BJ (cell line): ENCODE data around the gene DMXL2. TPM values are rescaled to one million over a fixed set of nuclear protein-coding genes. Genes with fewer than 3 reads are reported as not detected.

Experiments used
- CTCF ChIA-PET: fragments of 350-600 bp; formaldehyde crosslinking; extraction: SDS; loops from one replicate; lab custom pipeline; 2021; ENCODE audit warnings: antibody characterized with exemption, inconsistent platforms; lab: Yijun Ruan, JAX
- POLR2A ChIA-PET: fragments of 300-600 bp; sonication (Branson Sonifier 250); formaldehyde crosslinking; extraction: SDS; loops from one replicate; lab custom pipeline; 2021; ENCODE audit warnings: antibody characterized with exemption; lab: Charles Lee
- DNase-seq: peaks from one replicate; pipeline ENCODE4 v3.0.0-alpha.2; 2011; ENCODE audit warnings: low read depth
- H3K27me3 ChIP-seq: 2 replicates; pipeline ENCODE4 v1.6.0; 2011; ENCODE audit warnings: low read length; ENCODE audit not compliant: control insufficient read depth, insufficient read depth
- H3K36me3 ChIP-seq: 2 replicates; pipeline ENCODE4 v1.5.1; 2011; ENCODE audit warnings: low read length; ENCODE audit not compliant: control insufficient read depth, insufficient read depth
- H3K4me3 ChIP-seq: 2 replicates; pipeline ENCODE4 v1.5.1; 2011; ENCODE audit warnings: low read depth, mild to moderate bottlenecking, control low read depth, low read length
- polyA plus RNA-seq: library from polyadenylated mRNA; depleted of rRNA; stranded (reverse); fragments of >200 nt; gene quantifications from 2 replicates; pipeline ENCODE4 v1.2.3, GENCODE V29; 2011
- TF ChIP-seq, protein P1 (sequence below): IDR thresholded peaks from 2 replicates; pipeline ENCODE4 v1.5.1; 2011; ENCODE audit warnings: low read depth, mild to moderate bottlenecking, control low read depth, inconsistent platforms, low read length, moderate library complexity; ENCODE audit not compliant: insufficient read depth

Gene DMXL2
- polyA plus RNA-seq, 1 experiment, result 3.8 TPM

- Histone ChIP-seq H3K27me3 (peaks cover 1% of the 10 kb centered on the region; the same call in 1 of the 2 replicates), H3K36me3 (no peaks in the 10 kb centered on the region), H3K4me3 (no peak overlapping the region)
- POLR2A ChIA-PET, result no interaction called here
- CTCF ChIA-PET, result interaction anchor here (1.0 to 6.3 kb wide), 4 partner anchors 23 to 270 kb away, joined by 3 to 226 read pairs (median 4); no protein-coding TSS in a partner anchor
- TF ChIP-seq, protein P1, sequence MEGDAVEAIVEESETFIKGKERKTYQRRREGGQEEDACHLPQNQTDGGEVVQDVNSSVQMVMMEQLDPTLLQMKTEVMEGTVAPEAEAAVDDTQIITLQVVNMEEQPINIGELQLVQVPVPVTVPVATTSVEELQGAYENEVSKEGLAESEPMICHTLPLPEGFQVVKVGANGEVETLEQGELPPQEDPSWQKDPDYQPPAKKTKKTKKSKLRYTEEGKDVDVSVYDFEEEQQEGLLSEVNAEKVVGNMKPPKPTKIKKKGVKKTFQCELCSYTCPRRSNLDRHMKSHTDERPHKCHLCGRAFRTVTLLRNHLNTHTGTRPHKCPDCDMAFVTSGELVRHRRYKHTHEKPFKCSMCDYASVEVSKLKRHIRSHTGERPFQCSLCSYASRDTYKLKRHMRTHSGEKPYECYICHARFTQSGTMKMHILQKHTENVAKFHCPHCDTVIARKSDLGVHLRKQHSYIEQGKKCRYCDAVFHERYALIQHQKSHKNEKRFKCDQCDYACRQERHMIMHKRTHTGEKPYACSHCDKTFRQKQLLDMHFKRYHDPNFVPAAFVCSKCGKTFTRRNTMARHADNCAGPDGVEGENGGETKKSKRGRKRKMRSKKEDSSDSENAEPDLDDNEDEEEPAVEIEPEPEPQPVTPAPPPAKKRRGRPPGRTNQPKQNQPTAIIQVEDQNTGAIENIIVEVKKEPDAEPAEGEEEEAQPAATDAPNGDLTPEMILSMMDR, result no peak
- DNase-seq, result no peak
Observed at GRCh38 chr15:51647128-51647562, 24.6 kb upstream of the DMXL2 start.

DNA sequence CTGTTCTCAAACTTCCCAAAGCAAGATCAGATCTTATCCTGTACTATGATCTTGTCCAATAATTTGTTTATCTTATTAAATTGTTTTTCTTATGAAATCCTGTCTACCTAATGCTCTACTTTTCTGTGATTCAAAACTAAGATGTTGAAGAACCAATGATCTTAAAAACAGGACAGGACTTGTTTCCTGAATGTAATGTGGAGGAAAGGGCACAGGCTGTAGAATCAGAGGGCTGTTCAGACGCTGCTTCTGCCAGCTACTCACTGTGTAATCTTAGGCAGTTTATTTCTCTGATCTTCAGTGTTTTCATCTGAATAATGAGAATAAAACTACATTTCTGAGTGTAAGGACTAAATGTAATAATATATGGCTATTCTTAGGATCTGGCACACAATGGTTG, 20.1 kb upstream of the DMXL2 start:
- DNase-seq, result no peak
- POLR2A ChIA-PET, result no interaction called here
- Histone ChIP-seq H3K27me3 (0 out of 2 replicates have a peak, but pooled peaks cover 1% of the 10 kb centered on the region), H3K4me3 (no peak overlapping the region), H3K36me3 (no peaks in the 10 kb centered on the region)
- TF ChIP-seq, protein P1, result no peak
- CTCF ChIA-PET, result no interaction called here

- ChIA-PET POLR2A (no interaction called here), CTCF (interaction anchor here (0.6 to 1.6 kb wide), 5 partner anchors 8 to 135 kb away, joined by 3 to 6 read pairs (median 3); no protein-coding TSS in a partner anchor)
- DNase-seq, result no peak
- TF ChIP-seq, protein P1, result no peak
- Histone ChIP-seq H3K27me3 (0 out of 2 replicates have a peak, but pooled peaks cover 1% of the 10 kb centered on the region), H3K4me3 (no peak overlapping the region), H3K36me3 (no peaks in the 10 kb centered on the region)
Observed at GRCh38 chr15:51641490-51642130, 19.0 kb upstream of the DMXL2 start.

GRCh38 chr15:51634591-51635198, 12.1 kb upstream of the DMXL2 start:
- ChIA-PET POLR2A (no interaction called here), CTCF (interaction anchor here (1.7 to 1.8 kb wide), 2 partner anchors 15 to 142 kb away, joined by 4 to 5 read pairs; no protein-coding TSS in a partner anchor)
- Histone ChIP-seq H3K4me3 (no peak overlapping the region), H3K27me3 (peaks cover 2% of the 10 kb centered on the region; the same call in 1 of the 2 replicates), H3K36me3 (no peaks in the 10 kb centered on the region)
- TF ChIP-seq, protein P1, result no peak
- no peak for DNase-seq

DNA sequence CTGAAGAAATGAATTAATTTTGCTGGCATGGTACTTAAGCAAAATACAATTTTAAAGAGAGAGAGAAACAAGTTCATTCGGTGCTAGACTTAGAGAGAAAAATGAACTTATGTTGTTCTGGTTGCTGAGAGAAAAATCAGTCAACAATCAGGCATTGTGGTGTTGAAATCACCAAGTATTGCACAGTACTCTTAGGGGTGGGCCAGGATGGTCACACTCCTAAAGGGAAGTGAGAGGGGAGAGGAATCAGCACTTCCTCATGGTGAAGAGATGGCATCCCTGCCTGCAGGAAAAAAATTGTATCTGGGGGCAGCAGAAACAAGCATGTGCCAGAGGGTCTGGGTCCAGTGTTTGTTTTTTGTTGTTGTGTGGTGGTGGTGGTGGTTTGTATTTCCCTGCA, 7.0 kb upstream of the DMXL2 start:
- H3K4me3 ChIP-seq, result no peak overlapping the region
- H3K27me3 ChIP-seq, result peaks cover 2% of the 10 kb centered on the region
- TF ChIP-seq, protein P1, result no peak
- ChIA-PET POLR2A (no interaction called here), CTCF (no interaction called here)
- DNase-seq, result no peak
- no peaks in the 10 kb centered on the region for H3K36me3 ChIP-seq
